NCI-H1105 (cell line): Measurements from ENCODE around the gene CFAP77.

ENCODE experiments used
- DNase-seq: peaks from one replicate; lab custom pipeline; 2025; lab: John Stamatoyannopoulos, UW

Gene CFAP77

GRCh38 chr9:132582276-132582785 lies 172.3 kb downstream of the CFAP77 start, which contains the start of gene BARHL1:
TSS of gene BARHL1 (plus strand) at chr9:132582606. CDS start at chr9:132582798, 192 bp downstream.
- DNase-seq, result no peak

GRCh38 chr9:132582786-132583583 lies 173.0 kb downstream of the CFAP77 start:
- DNase-seq, result no peak

GRCh38 chr9:132583584-132584304 lies 173.7 kb downstream of the CFAP77 start:
- DNase-seq, result no peak

GRCh38 chr9:132584601-132585560 lies 174.9 kb downstream of the CFAP77 start:
- no peak for DNase-seq

GRCh38 chr9:132585954-132586829 lies 176.2 kb downstream of the CFAP77 start:
- DNase-seq, result no peak

GRCh38 chr9:132586830-132587591 lies 177.0 kb downstream of the CFAP77 start:
- DNase-seq, result no peak

- no peak for DNase-seq
These were observed 177.6 kb downstream of the CFAP77 start for GRCh38 chr9:132587592-132587955.

GRCh38 chr9:132588098-132588497 lies 178.1 kb downstream of the CFAP77 start:
- no peak for DNase-seq

GRCh38 chr9:132588501-132589147 lies 178.6 kb downstream of the CFAP77 start:
- no peak for DNase-seq

- no peak for DNase-seq
These were observed 179.4 kb downstream of the CFAP77 start for GRCh38 chr9:132589148-132590036.

- DNase-seq, result no peak
These were observed 180.0 kb downstream of the CFAP77 start for GRCh38 chr9:132590037-132590317.

GRCh38 chr9:132590318-132591182 lies 180.5 kb downstream of the CFAP77 start:
- DNase-seq, result no peak

GRCh38 chr9:132591244-132591643 lies 181.2 kb downstream of the CFAP77 start:
- no peak for DNase-seq

GRCh38 chr9:132591751-132592314 lies 181.8 kb downstream of the CFAP77 start:
- no peak for DNase-seq

- no peak for DNase-seq
These were observed 182.4 kb downstream of the CFAP77 start for GRCh38 chr9:132592451-132592850.

GRCh38 chr9:132594412-132594811 lies 184.4 kb downstream of the CFAP77 start:
- no peak for DNase-seq

- no peak for DNase-seq
These were observed 185.3 kb downstream of the CFAP77 start for GRCh38 chr9:132595319-132595718.

GRCh38 chr9:132596200-132596599 lies 186.2 kb downstream of the CFAP77 start:
- DNase-seq, result no peak
